Measurements from ENCODE around the gene KCTD4. TPM values are rescaled to one million over a fixed set of nuclear protein-coding genes. Genes with fewer than 3 reads are reported as not detected.

KCTD4 gene
- total RNA-seq, 2 experiments from 2014 or later, result not detected

- no peak for DNase-seq
- ChIA-PET CTCF (interaction anchor here (0.7 to 1.3 kb wide), 2 partner anchors 77 to 125 kb away, joined by 3 read pairs; no protein-coding TSS in a partner anchor), POLR2A (no interaction called here)
- peaks cover 17% of the 10 kb centered on the region for H3K36me3 Mint-ChIP-seq (ENCODE audit: low read depth)
- no peak overlapping the region for H3K27ac Mint-ChIP-seq
- no peaks in the 10 kb centered on the region for H3K27me3 Mint-ChIP-seq
- no peak overlapping the region for H3K4me3 Mint-ChIP-seq
- H3K9me3 Mint-ChIP-seq, result no peaks in the 10 kb centered on the region
- H3K4me1 Mint-ChIP-seq, result peaks cover 29% of the 10 kb centered on the region
Observed at GRCh38 chr13:45180713-45181601, 19.9 kb downstream of the KCTD4 start.

GRCh38 chr13:45180303-45180702 is 20.5 kb downstream of the KCTD4 start:
- no peaks in the 10 kb centered on the region for H3K27me3 Mint-ChIP-seq
- H3K4me1 Mint-ChIP-seq, result peaks cover 29% of the 10 kb centered on the region
- DNase-seq, result no peak
- CTCF ChIA-PET, result interaction anchor here (1.5 kb wide), 1 partner anchor 25 kb away, joined by 5 read pairs; no protein-coding TSS in a partner anchor
- no peak overlapping the region for H3K27ac Mint-ChIP-seq
- H3K9me3 Mint-ChIP-seq, result no peaks in the 10 kb centered on the region
- H3K4me3 Mint-ChIP-seq, result no peak overlapping the region
- POLR2A ChIA-PET, result no interaction called here
- peaks cover 17% of the 10 kb centered on the region for H3K36me3 Mint-ChIP-seq (ENCODE audit: low read depth)

- Mint-ChIP-seq H3K27ac (no peak overlapping the region), H3K9me3 (no peaks in the 10 kb centered on the region), H3K4me3 (no peak overlapping the region), H3K27me3 (no peaks in the 10 kb centered on the region), H3K36me3 (ENCODE audit: low read depth) (peaks cover 21% of the 10 kb centered on the region), H3K4me1 (peaks cover 23% of the 10 kb centered on the region)
- CTCF ChIA-PET, result interaction anchor here (0.6 to 1.5 kb wide), 3 partner anchors 11 to 26 kb away, joined by 3 to 5 read pairs (median 5); no protein-coding TSS in a partner anchor
- no peak for DNase-seq
- POLR2A ChIA-PET, result no interaction called here
Observed at GRCh38 chr13:45179428-45179827, 21.4 kb downstream of the KCTD4 start.

- Mint-ChIP-seq H3K36me3 (ENCODE audit: low read depth) (peaks cover 16% of the 10 kb centered on the region), H3K27me3 (no peaks in the 10 kb centered on the region), H3K27ac (no peak overlapping the region), H3K9me3 (no peaks in the 10 kb centered on the region), H3K4me1 (peaks cover 22% of the 10 kb centered on the region), H3K4me3 (no peak overlapping the region)
- CTCF ChIA-PET, result interaction anchor here (0.9 to 1.5 kb wide), 2 partner anchors 12 to 27 kb away, joined by 3 to 5 read pairs; no protein-coding TSS in a partner anchor
- POLR2A ChIA-PET, result no interaction called here
- DNase-seq, result no peak
Observed at GRCh38 chr13:45178349-45179162, 22.3 kb downstream of the KCTD4 start.

GRCh38 chr13:45174478-45174877 is 26.4 kb downstream of the KCTD4 start:
- Mint-ChIP-seq H3K36me3 (ENCODE audit: low read depth) (peaks cover 21% of the 10 kb centered on the region), H3K27ac (no peak overlapping the region), H3K27me3 (no peaks in the 10 kb centered on the region), H3K9me3 (no peaks in the 10 kb centered on the region), H3K4me3 (no peak overlapping the region), H3K4me1 (peaks cover 9% of the 10 kb centered on the region)
- no peak for DNase-seq
- POLR2A ChIA-PET, result no interaction called here
- CTCF ChIA-PET, result no interaction called here

GRCh38 chr13:45168555-45168930 is 32.3 kb downstream of the KCTD4 start:
- Mint-ChIP-seq H3K27me3 (no peaks in the 10 kb centered on the region), H3K4me3 (no peak overlapping the region), H3K36me3 (ENCODE audit: low read depth) (peaks cover 18% of the 10 kb centered on the region), H3K4me1 (no peaks in the 10 kb centered on the region), H3K9me3 (no peaks in the 10 kb centered on the region), H3K27ac (no peak overlapping the region)
- ChIA-PET POLR2A (no interaction called here), CTCF (no interaction called here)
- no peak for DNase-seq

- ChIA-PET POLR2A (no interaction called here), CTCF (interaction anchor here (0.7 kb wide), 1 partner anchor 12 kb away, joined by 5 read pairs; no protein-coding TSS in a partner anchor)
- Mint-ChIP-seq H3K27ac (no peak overlapping the region), H3K36me3 (ENCODE audit: low read depth) (peaks cover 18% of the 10 kb centered on the region), H3K4me1 (no peaks in the 10 kb centered on the region), H3K4me3 (no peak overlapping the region), H3K9me3 (no peaks in the 10 kb centered on the region), H3K27me3 (no peaks in the 10 kb centered on the region)
- DNase-seq, result no peak
Observed at GRCh38 chr13:45167611-45168554, 33.0 kb downstream of the KCTD4 start.

- ChIA-PET POLR2A (no interaction called here), CTCF (interaction anchor here (0.7 kb wide), 1 partner anchor 13 kb away, joined by 5 read pairs; no protein-coding TSS in a partner anchor)
- no peaks in the 10 kb centered on the region for H3K9me3 Mint-ChIP-seq
- no peak for DNase-seq
- no peaks in the 10 kb centered on the region for H3K4me1 Mint-ChIP-seq
- H3K27me3 Mint-ChIP-seq, result no peaks in the 10 kb centered on the region
- H3K27ac Mint-ChIP-seq, result no peak overlapping the region
- H3K36me3 Mint-ChIP-seq (ENCODE audit: low read depth), result peaks cover 14% of the 10 kb centered on the region
- no peak overlapping the region for H3K4me3 Mint-ChIP-seq
Observed at GRCh38 chr13:45166858-45167257, 34.0 kb downstream of the KCTD4 start.

- ChIA-PET CTCF (interaction anchor here (0.6 kb wide), 1 partner anchor 124 kb away, joined by 3 read pairs; no protein-coding TSS in a partner anchor), POLR2A (no interaction called here)
- DNase-seq, result no peak
- Mint-ChIP-seq H3K4me3 (no peak overlapping the region), H3K27me3 (no peaks in the 10 kb centered on the region), H3K36me3 (ENCODE audit: low read depth) (peaks cover 21% of the 10 kb centered on the region), H3K9me3 (peaks cover 5% of the 10 kb centered on the region), H3K27ac (no peak overlapping the region), H3K4me1 (no peaks in the 10 kb centered on the region)
Observed at GRCh38 chr13:45162821-45163220, 38.0 kb downstream of the KCTD4 start.

GRCh38 chr13:45162194-45162593 is 38.7 kb downstream of the KCTD4 start:
- ChIA-PET POLR2A (no interaction called here), CTCF (interaction anchor here (0.6 kb wide), 1 partner anchor 124 kb away, joined by 3 read pairs; no protein-coding TSS in a partner anchor)
- peaks cover 26% of the 10 kb centered on the region for H3K36me3 Mint-ChIP-seq (ENCODE audit: low read depth)
- no peak for DNase-seq
- H3K27ac Mint-ChIP-seq, result no peak overlapping the region
- no peaks in the 10 kb centered on the region for H3K27me3 Mint-ChIP-seq
- H3K4me1 Mint-ChIP-seq, result no peaks in the 10 kb centered on the region
- H3K9me3 Mint-ChIP-seq, result peaks cover 5% of the 10 kb centered on the region
- no peak overlapping the region for H3K4me3 Mint-ChIP-seq

- H3K4me3 Mint-ChIP-seq, result no peak overlapping the region
- H3K27me3 Mint-ChIP-seq, result no peaks in the 10 kb centered on the region
- POLR2A ChIA-PET, result no interaction called here
- CTCF ChIA-PET, result no interaction called here
- peaks cover 5% of the 10 kb centered on the region for H3K9me3 Mint-ChIP-seq
- peaks cover 44% of the 10 kb centered on the region for H3K36me3 Mint-ChIP-seq (ENCODE audit: low read depth)
- H3K27ac Mint-ChIP-seq, result no peak overlapping the region
- no peak for DNase-seq
- H3K4me1 Mint-ChIP-seq, result no peaks in the 10 kb centered on the region
Observed at GRCh38 chr13:45156565-45157361, 44.1 kb downstream of the KCTD4 start.

GRCh38 chr13:45149964-45150363 is 50.9 kb downstream of the KCTD4 start:
- no peaks in the 10 kb centered on the region for H3K9me3 Mint-ChIP-seq
- H3K4me1 Mint-ChIP-seq, result no peaks in the 10 kb centered on the region
- no peak overlapping the region for H3K4me3 Mint-ChIP-seq
- H3K27me3 Mint-ChIP-seq, result no peaks in the 10 kb centered on the region
- H3K27ac Mint-ChIP-seq, result no peak overlapping the region
- H3K36me3 Mint-ChIP-seq (ENCODE audit: low read depth), result peaks cover 8% of the 10 kb centered on the region
- ChIA-PET POLR2A (no interaction called here), CTCF (no interaction called here)
- no peak for DNase-seq

All from activated CD4-positive, alpha-beta memory T cell treated with anti-CD3 and anti-CD28 coated beads, Interleukin-2, amount 10 ng/mL, durations not matched to agents 7 days and 5 days (primary cell).